ENCODE measurements around the gene MED12.

MED12 gene

GRCh38 chrX:71140440-71140839 lies 22.0 kb downstream of the MED12 start:
- Histone ChIP-seq H3K27me3 (ENCODE audit: insufficient read depth, poor library complexity, severe bottlenecking) (no peaks in the 10 kb centered on the region), H3K27ac (replicated peaks) (no peak overlapping the region), H3K4me3 (replicated peaks; ENCODE audit: insufficient read depth, low read length) (no peak overlapping the region)
- no peak for DNase-seq (ENCODE audit: low read depth in 1 of 2, low spot score in 1 of 2)
- TF ChIP-seq SPI1 (IDR thresholded peaks at IDR 0.05; ENCODE audit: borderline replicate concordance, low read depth) (no peak), CTCF (IDR thresholded peaks at IDR 0.05; ENCODE audit: insufficient read depth, low read length) (no peak), POLR2AphosphoS5 (IDR thresholded peaks at IDR 0.05; ENCODE audit: low read depth) (no peak), GABPA (IDR thresholded peaks at IDR 0.05; ENCODE audit: low read depth) (no peak)
- TF ChIP-seq, protein P1, sequence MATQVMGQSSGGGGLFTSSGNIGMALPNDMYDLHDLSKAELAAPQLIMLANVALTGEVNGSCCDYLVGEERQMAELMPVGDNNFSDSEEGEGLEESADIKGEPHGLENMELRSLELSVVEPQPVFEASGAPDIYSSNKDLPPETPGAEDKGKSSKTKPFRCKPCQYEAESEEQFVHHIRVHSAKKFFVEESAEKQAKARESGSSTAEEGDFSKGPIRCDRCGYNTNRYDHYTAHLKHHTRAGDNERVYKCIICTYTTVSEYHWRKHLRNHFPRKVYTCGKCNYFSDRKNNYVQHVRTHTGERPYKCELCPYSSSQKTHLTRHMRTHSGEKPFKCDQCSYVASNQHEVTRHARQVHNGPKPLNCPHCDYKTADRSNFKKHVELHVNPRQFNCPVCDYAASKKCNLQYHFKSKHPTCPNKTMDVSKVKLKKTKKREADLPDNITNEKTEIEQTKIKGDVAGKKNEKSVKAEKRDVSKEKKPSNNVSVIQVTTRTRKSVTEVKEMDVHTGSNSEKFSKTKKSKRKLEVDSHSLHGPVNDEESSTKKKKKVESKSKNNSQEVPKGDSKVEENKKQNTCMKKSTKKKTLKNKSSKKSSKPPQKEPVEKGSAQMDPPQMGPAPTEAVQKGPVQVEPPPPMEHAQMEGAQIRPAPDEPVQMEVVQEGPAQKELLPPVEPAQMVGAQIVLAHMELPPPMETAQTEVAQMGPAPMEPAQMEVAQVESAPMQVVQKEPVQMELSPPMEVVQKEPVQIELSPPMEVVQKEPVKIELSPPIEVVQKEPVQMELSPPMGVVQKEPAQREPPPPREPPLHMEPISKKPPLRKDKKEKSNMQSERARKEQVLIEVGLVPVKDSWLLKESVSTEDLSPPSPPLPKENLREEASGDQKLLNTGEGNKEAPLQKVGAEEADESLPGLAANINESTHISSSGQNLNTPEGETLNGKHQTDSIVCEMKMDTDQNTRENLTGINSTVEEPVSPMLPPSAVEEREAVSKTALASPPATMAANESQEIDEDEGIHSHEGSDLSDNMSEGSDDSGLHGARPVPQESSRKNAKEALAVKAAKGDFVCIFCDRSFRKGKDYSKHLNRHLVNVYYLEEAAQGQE (IDR thresholded peaks at IDR 0.05; ENCODE audit: insufficient replicate concordance, low read depth) = no peak

GRCh38 chrX:71143508-71143907 lies 25.1 kb downstream of the MED12 start:
- no peaks in the 10 kb centered on the region for H3K27me3 ChIP-seq (ENCODE audit: insufficient read depth, poor library complexity, severe bottlenecking)
- no peak for DNase-seq (ENCODE audit: low read depth in 1 of 2, low spot score in 1 of 2)
- no peak overlapping the region for H3K27ac ChIP-seq (replicated peaks)
- H3K4me3 ChIP-seq (replicated peaks; ENCODE audit: insufficient read depth, low read length) = no peak overlapping the region
- TF ChIP-seq, protein P1 (IDR thresholded peaks at IDR 0.05; ENCODE audit: insufficient replicate concordance, low read depth) = no peak
- TF ChIP-seq SPI1 (IDR thresholded peaks at IDR 0.05; ENCODE audit: borderline replicate concordance, low read depth) (no peak), CTCF (IDR thresholded peaks at IDR 0.05; ENCODE audit: insufficient read depth, low read length) (no peak), GABPA (IDR thresholded peaks at IDR 0.05; ENCODE audit: low read depth) (no peak), POLR2AphosphoS5 (IDR thresholded peaks at IDR 0.05; ENCODE audit: low read depth) (no peak)

DNA sequence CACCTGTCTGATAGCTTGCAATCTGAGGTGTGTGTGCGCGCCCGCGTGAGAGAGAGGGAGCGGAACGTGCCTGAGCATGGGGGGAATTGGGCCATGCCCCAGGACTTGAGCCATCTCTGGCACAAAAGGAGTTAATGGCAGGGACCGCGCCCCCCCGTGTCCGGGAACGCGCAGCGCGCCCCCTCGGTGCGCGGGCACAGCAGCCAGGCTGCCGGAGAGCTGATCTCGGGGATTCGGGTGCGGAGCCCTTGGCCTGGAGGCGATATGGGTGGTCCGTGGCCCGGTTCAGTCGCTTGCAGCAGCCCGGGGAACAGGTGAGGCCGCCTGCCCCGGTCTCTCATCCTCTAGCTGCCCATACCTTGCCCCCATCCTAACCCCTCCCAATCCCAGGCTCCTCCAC lies 26.3 kb downstream of the MED12 start, which contains the start of gene NLGN3:
Gene NLGN3, plus strand, starts transcription at position 191 of the 400 bp plus-strand sequence. CDS start 2,909 bp downstream, outside the sequence.
- Histone ChIP-seq H3K4me3 (replicated peaks; ENCODE audit: insufficient read depth, low read length) (no peak within 1 kb of the TSS), H3K27ac (replicated peaks) (no peak within 1 kb of the TSS), H3K27me3 (ENCODE audit: insufficient read depth, poor library complexity, severe bottlenecking) (no peaks in the 10 kb centered on the region)
- no peak for TF ChIP-seq GABPA (IDR thresholded peaks at IDR 0.05; ENCODE audit: low read depth)
- TF ChIP-seq, protein P1 (IDR thresholded peaks at IDR 0.05; ENCODE audit: insufficient replicate concordance, low read depth) = no peak
- no peak for TF ChIP-seq CTCF (IDR thresholded peaks at IDR 0.05; ENCODE audit: insufficient read depth, low read length)
- no peak for TF ChIP-seq POLR2AphosphoS5 (IDR thresholded peaks at IDR 0.05; ENCODE audit: low read depth)
- TF ChIP-seq SPI1 (IDR thresholded peaks at IDR 0.05; ENCODE audit: borderline replicate concordance, low read depth) = no peak
- DNase-seq (ENCODE audit: low read depth in 1 of 2, low spot score in 1 of 2) = no peak

Data from HL-60 (cell line).